RWPE2 (cell line): ENCODE data around the gene COL26A1.
"Not testable (repeated sequence)": the region's sequence is repeated elsewhere in the genome, so short reads cannot be mapped to it uniquely, and the experiment has no call there.

ENCODE experiments used
- ATAC-seq: fragments of 200-7000 bp; cut with Tn5 transposase; 3 replicates; pipeline ENCODE4 v1.9.1; 2021; ENCODE audit warnings: low read depth
- DNase-seq: peaks from one replicate; pipeline ENCODE4 v3.0.0-alpha.2; 2020; ENCODE audit warnings: low spot score
- H3K27ac ChIP-seq: fragments of 450-650 bp; 2 replicates; pipeline ENCODE4 v1.5.1; 2017; ENCODE audit warnings: mild to moderate bottlenecking; ENCODE audit not compliant: poor library complexity, severe bottlenecking
- H3K27me3 ChIP-seq: fragments of 250-450 bp; sonication (Bioruptor Pico); 2 replicates; pipeline ENCODE4 v1.5.1; 2021; ENCODE audit warnings: mild to moderate bottlenecking, moderate library complexity; ENCODE audit not compliant: insufficient read depth, poor library complexity, severe bottlenecking
- H3K36me3 ChIP-seq: fragments of 250-450 bp; sonication (Bioruptor Pico); 2 replicates; pipeline ENCODE4 v1.5.1; 2020; ENCODE audit warnings: low read depth, mild to moderate bottlenecking, moderate library complexity
- H3K4me1 ChIP-seq: fragments of 250-450 bp; sonication (Bioruptor Pico); 2 replicates; pipeline ENCODE4 v1.5.1; 2021; ENCODE audit warnings: mild to moderate bottlenecking, moderate library complexity; ENCODE audit not compliant: insufficient read depth, poor library complexity, severe bottlenecking
- H3K4me3 ChIP-seq: fragments of 250-450 bp; sonication (Bioruptor Pico); 2 replicates; pipeline ENCODE4 v1.5.1; 2021; ENCODE audit warnings: mild to moderate bottlenecking, moderate library complexity; ENCODE audit not compliant: severe bottlenecking
- H3K9me3 ChIP-seq: fragments of 250-450 bp; sonication (Bioruptor Pico); 2 replicates; pipeline ENCODE4 v1.5.1; 2021; ENCODE audit warnings: mild to moderate bottlenecking, moderate library complexity; ENCODE audit not compliant: severe bottlenecking
- CTCF ChIP-seq: fragments of 450-650 bp; IDR thresholded peaks from one replicate; pipeline ENCODE4 v1.5.1; 2017; ENCODE audit warnings: mild to moderate bottlenecking, moderate library complexity; ENCODE audit not compliant: poor library complexity, severe bottlenecking

The COL26A1 gene

GRCh38 chr7:101432316-101432715 is 69.6 kb downstream of the COL26A1 start:
- Histone ChIP-seq H3K36me3 (no peaks in the 10 kb centered on the region), H3K4me3 (no peak overlapping the region), H3K9me3 (no peaks in the 10 kb centered on the region), H3K27ac (no peak overlapping the region), H3K27me3 (no peaks in the 10 kb centered on the region), H3K4me1 (no peaks in the 10 kb centered on the region)
- TF ChIP-seq CTCF = no peak
- ATAC-seq = no peak
- no peak for DNase-seq

DNA sequence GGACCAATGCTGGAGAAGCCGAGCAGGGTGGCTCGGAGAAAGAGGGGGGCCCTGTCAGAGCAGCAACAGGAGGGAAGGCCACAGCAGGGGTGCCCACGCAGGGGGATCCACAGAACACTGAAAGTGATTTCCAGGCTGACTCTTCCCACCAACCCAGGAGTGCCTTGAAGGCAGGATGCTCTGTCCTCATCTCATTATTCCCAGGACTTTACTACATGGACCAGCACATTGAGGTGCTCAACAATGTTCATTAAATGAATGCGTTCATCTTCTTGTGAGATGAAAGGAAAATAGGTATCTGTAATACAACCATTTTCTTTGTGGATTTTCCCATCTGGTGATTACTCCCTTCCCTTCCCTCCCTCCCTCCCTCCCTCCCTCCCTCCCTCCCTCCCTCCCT is 71.0 kb downstream of the COL26A1 start:
- H3K4me1 ChIP-seq = no peaks in the 10 kb centered on the region
- no peaks in the 10 kb centered on the region for H3K27me3 ChIP-seq
- H3K36me3 ChIP-seq = no peaks in the 10 kb centered on the region
- H3K4me3 ChIP-seq = no peak overlapping the region
- TF ChIP-seq CTCF = no peak
- DNase-seq = no peak
- no peaks in the 10 kb centered on the region for H3K9me3 ChIP-seq
- ATAC-seq = no peak
- no peak overlapping the region for H3K27ac ChIP-seq

- H3K4me3 ChIP-seq, H3K36me3 ChIP-seq, H3K9me3 ChIP-seq: not testable (repeated sequence)
Measured at GRCh38 chr7:101434155-101434554, 71.5 kb downstream of the COL26A1 start.

GRCh38 chr7:101435461-101436220 is 73.0 kb downstream of the COL26A1 start:
- no peaks in the 10 kb centered on the region for H3K36me3 ChIP-seq
- DNase-seq (no peak), ATAC-seq (no peak)
- no peaks in the 10 kb centered on the region for H3K9me3 ChIP-seq
- no peak for TF ChIP-seq CTCF
- H3K4me1 ChIP-seq = no peaks in the 10 kb centered on the region
- H3K27me3 ChIP-seq = no peaks in the 10 kb centered on the region
- no peak overlapping the region for H3K4me3 ChIP-seq
- H3K27ac ChIP-seq = no peak overlapping the region

More at GRCh38 chr7:101434155-101434554, 71.5 kb downstream of the COL26A1 start:
- not testable (repeated sequence) for H3K4me1 ChIP-seq, H3K27me3 ChIP-seq, DNase-seq, ATAC-seq, H3K27ac ChIP-seq

- no peak for DNase-seq
- H3K4me1 ChIP-seq = no peaks in the 10 kb centered on the region
- TF ChIP-seq CTCF = no peak
- H3K27ac ChIP-seq = no peak overlapping the region
- H3K36me3 ChIP-seq = no peaks in the 10 kb centered on the region
- H3K27me3 ChIP-seq = no peaks in the 10 kb centered on the region
- no peak overlapping the region for H3K4me3 ChIP-seq
- H3K9me3 ChIP-seq = no peaks in the 10 kb centered on the region
- no peak for ATAC-seq
Measured at GRCh38 chr7:101436221-101436735, 73.6 kb downstream of the COL26A1 start.
